AG10803 (cell line): ENCODE data around the gene NETO2.
"Not testable (repeated sequence)": the region's sequence is repeated elsewhere in the genome, so short reads cannot be mapped to it uniquely, and the experiment has no call there.

ENCODE experiments used
- DNase-seq: peaks from one replicate; pipeline ENCODE4 v3.0.0; 2010; ENCODE audit warnings: low read depth
- H3K4me3 ChIP-seq: 2 replicates; pipeline ENCODE4 v1.5.1; 2011; ENCODE audit warnings: mild to moderate bottlenecking, low read length, control low read depth
- CTCF ChIP-seq: conservative IDR thresholded peaks from 2 replicates; pipeline ENCODE4 v1.5.1; 2011; ENCODE audit warnings: mild to moderate bottlenecking, low read length, control low read depth, inconsistent platforms

The NETO2 gene

GRCh38 chr16:47160422-47160821 is 16.7 kb upstream of the NETO2 start:
- no peak for TF ChIP-seq CTCF

GRCh38 chr16:47158992-47159391 is 15.2 kb upstream of the NETO2 start:
- no peak overlapping the region for H3K4me3 ChIP-seq
- DNase-seq: no peak
- TF ChIP-seq CTCF: no peak

More at GRCh38 chr16:47160422-47160821, 16.7 kb upstream of the NETO2 start:
- no peak for DNase-seq
- no peak overlapping the region for H3K4me3 ChIP-seq

- no peak for TF ChIP-seq CTCF
- no peak for DNase-seq
Measured at GRCh38 chr16:47156680-47157215, 13.0 kb upstream of the NETO2 start.

GRCh38 chr16:47152501-47152900 is 8.8 kb upstream of the NETO2 start:
- DNase-seq, H3K4me3 ChIP-seq: not testable (repeated sequence)

More at GRCh38 chr16:47156680-47157215, 13.0 kb upstream of the NETO2 start:
- H3K4me3 ChIP-seq: no peak overlapping the region

GRCh38 chr16:47150067-47150466 is 6.3 kb upstream of the NETO2 start:
- TF ChIP-seq CTCF: no peak
- no peak overlapping the region for H3K4me3 ChIP-seq
- DNase-seq: no peak

GRCh38 chr16:47144559-47144877 is 773 bp upstream of the NETO2 start:
- TF ChIP-seq CTCF: no peak
- DNase-seq: no peak

GRCh38 chr16:47142821-47143676 is 696 bp downstream of the NETO2 start:
- DNase-seq: peak; percentile 56
- peak; percentile 33 for TF ChIP-seq CTCF
- H3K4me3 ChIP-seq: peak overlapping the region; percentile 70

More at GRCh38 chr16:47144559-47144877, 773 bp upstream of the NETO2 start:
- H3K4me3 ChIP-seq: peak overlapping the region; percentile 60
